SK-N-SH treated with all-trans-retinoic acid at 6 μM for 48 hours (cell line): ENCODE results near the gene ARMH4.

Experiments used
- ATAC-seq: fragments of 200-7000 bp; cut with Tn5 transposase; 3 replicates; pipeline ENCODE4 v1.9.1; 2020; ENCODE audit warnings: mild to moderate bottlenecking, moderate library complexity
- BACH2 ChIP-seq: fragments of 250-450 bp; sonication (Bioruptor Pico); IDR thresholded peaks from 2 replicates; pipeline ENCODE4 v1.9.0; 2021; ENCODE audit warnings: mild to moderate bottlenecking, borderline replicate concordance
- CSDC2 ChIP-seq: fragments of 250-450 bp; sonication (Bioruptor Pico); IDR thresholded peaks from 2 replicates; pipeline ENCODE4 v1.5.0; 2020; ENCODE audit warnings: mild to moderate bottlenecking, moderate library complexity
- CSRNP3 ChIP-seq: fragments of 250-450 bp; sonication (Bioruptor Pico); IDR thresholded peaks from 2 replicates; pipeline ENCODE4 v1.5.1; 2021; ENCODE audit warnings: mild to moderate bottlenecking, moderate library complexity
- GLIS3 ChIP-seq: fragments of 250-450 bp; sonication (Bioruptor Pico); IDR thresholded peaks from 2 replicates; pipeline ENCODE4 v1.5.0; 2020; ENCODE audit warnings: mild to moderate bottlenecking, moderate library complexity
- ISL1 ChIP-seq: fragments of 250-450 bp; sonication (Bioruptor Pico); IDR thresholded peaks from 2 replicates; pipeline ENCODE4 v2.1.2; 2022; ENCODE audit warnings: mild to moderate bottlenecking, moderate library complexity
- OSR1 ChIP-seq: fragments of 250-450 bp; sonication (Bioruptor Pico); IDR thresholded peaks from 2 replicates; pipeline ENCODE4 v1.8.0; 2022; ENCODE audit warnings: moderate library complexity, mild to moderate bottlenecking, inconsistent platforms
- PATZ1 ChIP-seq: fragments of 250-450 bp; sonication (Bioruptor Pico); IDR thresholded peaks from 2 replicates; pipeline ENCODE4 v1.8.0; 2020; ENCODE audit warnings: mild to moderate bottlenecking, moderate library complexity, borderline replicate concordance
- TCF4 ChIP-seq: fragments of 250-450 bp; sonication (Bioruptor Pico); IDR thresholded peaks from 2 replicates; pipeline ENCODE4 v1.8.0; 2021; ENCODE audit warnings: mild to moderate bottlenecking, moderate library complexity, borderline replicate concordance
- TOX ChIP-seq: fragments of 250-450 bp; sonication (Bioruptor Pico); IDR thresholded peaks from 2 replicates; pipeline ENCODE4 v1.8.0; 2021; ENCODE audit warnings: mild to moderate bottlenecking, moderate library complexity, borderline replicate concordance
- ZC3H10 ChIP-seq: fragments of 250-450 bp; sonication (Bioruptor Pico); IDR thresholded peaks from 2 replicates; pipeline ENCODE4 v1.5.1; 2021; ENCODE audit warnings: mild to moderate bottlenecking, moderate library complexity
- ZFP3 ChIP-seq: fragments of 250-450 bp; sonication (Bioruptor Pico); IDR thresholded peaks from 2 replicates; pipeline ENCODE4 v1.5.0; 2020; ENCODE audit warnings: mild to moderate bottlenecking, moderate library complexity
- ZFP30 ChIP-seq: fragments of 450-650 bp; formaldehyde crosslinking; IDR thresholded peaks from 2 replicates; pipeline ENCODE4 v1.5.0; 2022; ENCODE audit warnings: mild to moderate bottlenecking, moderate library complexity
- ZNF70 ChIP-seq: fragments of 450-650 bp; formaldehyde crosslinking; IDR thresholded peaks from 2 replicates; pipeline ENCODE4 v1.5.0; 2020; ENCODE audit warnings: mild to moderate bottlenecking, moderate library complexity
- ZNF8 ChIP-seq: fragments of 450-650 bp; formaldehyde crosslinking; IDR thresholded peaks from 2 replicates; pipeline ENCODE4 v1.5.0; 2020; ENCODE audit warnings: mild to moderate bottlenecking, moderate library complexity
- TF ChIP-seq, protein P1 (sequence below): fragments of 250-450 bp; sonication (Bioruptor Pico); IDR thresholded peaks from 2 replicates; pipeline ENCODE4 v1.8.0; 2021; ENCODE audit warnings: low read depth, mild to moderate bottlenecking, moderate library complexity, borderline replicate concordance
- TF ChIP-seq, protein P2 (sequence below): fragments of 250-450 bp; sonication (Bioruptor Pico); IDR thresholded peaks from 2 replicates; pipeline ENCODE4 v1.5.0; 2020; ENCODE audit warnings: mild to moderate bottlenecking, moderate library complexity

ARMH4 gene

GRCh38 chr14:58191763-58192601 is 40.0 kb upstream of the ARMH4 start:
- ATAC-seq: no peak

GRCh38 chr14:58189176-58189575 is 37.2 kb upstream of the ARMH4 start:
- TF ChIP-seq ISL1: no peak
- no peak for TF ChIP-seq ZNF8 (CRISPR knock-in tag)
- TF ChIP-seq CSDC2 (CRISPR knock-in tag): no peak
- no peak for TF ChIP-seq CSRNP3 (CRISPR knock-in tag)
- no peak for TF ChIP-seq ZNF70 (CRISPR knock-in tag)
- TF ChIP-seq, protein P1, sequence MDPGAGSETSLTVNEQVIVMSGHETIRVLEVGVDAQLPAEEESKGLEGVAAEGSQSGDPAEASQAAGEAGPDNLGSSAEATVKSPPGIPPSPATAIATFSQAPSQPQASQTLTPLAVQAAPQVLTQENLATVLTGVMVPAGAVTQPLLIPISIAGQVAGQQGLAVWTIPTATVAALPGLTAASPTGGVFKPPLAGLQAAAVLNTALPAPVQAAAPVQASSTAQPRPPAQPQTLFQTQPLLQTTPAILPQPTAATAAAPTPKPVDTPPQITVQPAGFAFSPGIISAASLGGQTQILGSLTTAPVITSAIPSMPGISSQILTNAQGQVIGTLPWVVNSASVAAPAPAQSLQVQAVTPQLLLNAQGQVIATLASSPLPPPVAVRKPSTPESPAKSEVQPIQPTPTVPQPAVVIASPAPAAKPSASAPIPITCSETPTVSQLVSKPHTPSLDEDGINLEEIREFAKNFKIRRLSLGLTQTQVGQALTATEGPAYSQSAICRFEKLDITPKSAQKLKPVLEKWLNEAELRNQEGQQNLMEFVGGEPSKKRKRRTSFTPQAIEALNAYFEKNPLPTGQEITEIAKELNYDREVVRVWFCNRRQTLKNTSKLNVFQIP (CRISPR knock-in tag): no peak
- no peak for TF ChIP-seq OSR1 (CRISPR knock-in tag)
- TF ChIP-seq TCF4 (CRISPR knock-in tag): no peak
- ATAC-seq: no peak

More at GRCh38 chr14:58191763-58192601, 40.0 kb upstream of the ARMH4 start:
- TF ChIP-seq ZNF70 (CRISPR knock-in tag) (no peak), PATZ1 (no peak), BACH2 (CRISPR knock-in tag) (no peak), ZFP30 (no peak), ZC3H10 (CRISPR knock-in tag) (no peak), TCF4 (CRISPR knock-in tag) (no peak), GLIS3 (CRISPR knock-in tag) (no peak)
- TF ChIP-seq, protein P2, sequence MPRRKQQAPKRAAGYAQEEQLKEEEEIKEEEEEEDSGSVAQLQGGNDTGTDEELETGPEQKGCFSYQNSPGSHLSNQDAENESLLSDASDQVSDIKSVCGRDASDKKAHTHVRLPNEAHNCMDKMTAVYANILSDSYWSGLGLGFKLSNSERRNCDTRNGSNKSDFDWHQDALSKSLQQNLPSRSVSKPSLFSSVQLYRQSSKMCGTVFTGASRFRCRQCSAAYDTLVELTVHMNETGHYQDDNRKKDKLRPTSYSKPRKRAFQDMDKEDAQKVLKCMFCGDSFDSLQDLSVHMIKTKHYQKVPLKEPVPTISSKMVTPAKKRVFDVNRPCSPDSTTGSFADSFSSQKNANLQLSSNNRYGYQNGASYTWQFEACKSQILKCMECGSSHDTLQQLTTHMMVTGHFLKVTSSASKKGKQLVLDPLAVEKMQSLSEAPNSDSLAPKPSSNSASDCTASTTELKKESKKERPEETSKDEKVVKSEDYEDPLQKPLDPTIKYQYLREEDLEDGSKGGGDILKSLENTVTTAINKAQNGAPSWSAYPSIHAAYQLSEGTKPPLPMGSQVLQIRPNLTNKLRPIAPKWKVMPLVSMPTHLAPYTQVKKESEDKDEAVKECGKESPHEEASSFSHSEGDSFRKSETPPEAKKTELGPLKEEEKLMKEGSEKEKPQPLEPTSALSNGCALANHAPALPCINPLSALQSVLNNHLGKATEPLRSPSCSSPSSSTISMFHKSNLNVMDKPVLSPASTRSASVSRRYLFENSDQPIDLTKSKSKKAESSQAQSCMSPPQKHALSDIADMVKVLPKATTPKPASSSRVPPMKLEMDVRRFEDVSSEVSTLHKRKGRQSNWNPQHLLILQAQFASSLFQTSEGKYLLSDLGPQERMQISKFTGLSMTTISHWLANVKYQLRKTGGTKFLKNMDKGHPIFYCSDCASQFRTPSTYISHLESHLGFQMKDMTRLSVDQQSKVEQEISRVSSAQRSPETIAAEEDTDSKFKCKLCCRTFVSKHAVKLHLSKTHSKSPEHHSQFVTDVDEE: no peak

GRCh38 chr14:58177125-58177524 is 25.1 kb upstream of the ARMH4 start:
- TF ChIP-seq TOX (CRISPR knock-in tag) (no peak), ZC3H10 (CRISPR knock-in tag) (no peak)
- ATAC-seq: no peak

- TF ChIP-seq CSDC2 (CRISPR knock-in tag) (no peak), ZNF8 (CRISPR knock-in tag) (no peak), TOX (CRISPR knock-in tag) (no peak), BACH2 (CRISPR knock-in tag) (peak; percentile 59; the same call in 1 of the 2 replicates), ISL1 (no peak), GLIS3 (CRISPR knock-in tag) (no peak), ZFP3 (no peak)
- TF ChIP-seq, protein P2: no peak
- TF ChIP-seq, protein P1 (CRISPR knock-in tag): no peak
- TF ChIP-seq, all 23 proteins: peak for 1
- ATAC-seq: peak; percentile 97
These were observed 19.1 kb upstream of the ARMH4 start for GRCh38 chr14:58171090-58171489.
